Hepatocyte (in vitro differentiated cells): Measurements from ENCODE around the gene ST6GALNAC5. TPM values are rescaled to one million over a fixed set of nuclear protein-coding genes. Genes with fewer than 3 reads are reported as not detected.

ENCODE experiments used
- DNase-seq: peaks from one replicate; pipeline ENCODE4 v3.0.0-alpha.2; 2016; ENCODE audit warnings: low spot score
- H2AFZ ChIP-seq: fragments of 200-600 bp; sonication (generic); 2 replicates; pipeline ENCODE4 v1.6.0; 2016; ENCODE audit warnings: antibody characterized with exemption, mild to moderate bottlenecking
- H3K27ac ChIP-seq: fragments of 200-600 bp; sonication (generic); 2 replicates; pipeline ENCODE4 v1.5.1; 2016; ENCODE audit warnings: mild to moderate bottlenecking
- H3K27me3 ChIP-seq: fragments of 200-600 bp; sonication (generic); 2 replicates; pipeline ENCODE4 v1.6.1; 2016
- H3K36me3 ChIP-seq: fragments of 200-600 bp; sonication (generic); replicated peaks from 2 replicates; pipeline ENCODE4 v1.5.1; 2016; ENCODE audit warnings: low read depth; ENCODE audit not compliant: insufficient read depth
- H3K4me1 ChIP-seq: fragments of 200-600 bp; sonication (generic); 2 replicates; pipeline ENCODE4 v1.5.1; 2016; ENCODE audit warnings: mild to moderate bottlenecking, moderate library complexity; ENCODE audit not compliant: insufficient read depth
- H3K4me2 ChIP-seq: fragments of 200-600 bp; sonication (generic); 2 replicates; pipeline ENCODE4 v1.6.0; 2016
- H3K4me3 ChIP-seq: fragments of 200-600 bp; sonication (generic); 2 replicates; pipeline ENCODE4 v1.5.1; 2016; ENCODE audit warnings: mild to moderate bottlenecking
- H3K79me2 ChIP-seq: fragments of 200-600 bp; sonication (generic); 2 replicates; pipeline ENCODE4 v1.6.0; 2017; ENCODE audit warnings: mild to moderate bottlenecking
- H3K9me2 ChIP-seq: fragments of 200-600 bp; sonication (generic); replicated peaks from 2 replicates; pipeline ENCODE4 v1.6.0; 2017; ENCODE audit warnings: mild to moderate bottlenecking; ENCODE audit not compliant: insufficient read depth
- H3K9me3 ChIP-seq: fragments of 200-600 bp; sonication (generic); 2 replicates; pipeline ENCODE4 v1.5.1; 2016; ENCODE audit warnings: low read depth, mild to moderate bottlenecking
- H4K20me1 ChIP-seq: fragments of 200-600 bp; sonication (generic); 2 replicates; pipeline ENCODE4 v1.6.0; 2016; ENCODE audit warnings: mild to moderate bottlenecking; ENCODE audit not compliant: insufficient read depth, poor library complexity, severe bottlenecking
- CTCF ChIP-seq: fragments of 200-600 bp; sonication (generic); IDR thresholded peaks from 2 replicates; pipeline ENCODE4 v1.5.1; 2016; ENCODE audit warnings: antibody characterized with exemption, mild to moderate bottlenecking; ENCODE audit not compliant: poor library complexity
- EZH2 ChIP-seq: fragments of 200-600 bp; sonication (generic); IDR thresholded peaks from 2 replicates; pipeline ENCODE4 v1.6.1; 2016; ENCODE audit warnings: antibody characterized with exemption, mild to moderate bottlenecking, borderline replicate concordance
- EZH2phosphoT487 ChIP-seq: fragments of 200-600 bp; sonication (generic); IDR thresholded peaks from one replicate; pipeline ENCODE4 v1.6.1; 2018; ENCODE audit warnings: antibody characterized with exemption, mild to moderate bottlenecking, low read depth, moderate library complexity; ENCODE audit not compliant: unreplicated experiment, severe bottlenecking
- WGBS: methylation state at CpG from one replicate; pipeline ENCODE4 v1.1.6; 2016; ENCODE audit warnings: low lambda C conversion rate; ENCODE audit errors: missing lambda C conversion rate; 5-methylcytosine and 5-hydroxymethylcytosine counted together
- polyA plus RNA-seq: library from polyadenylated mRNA; unstranded; fragments of >200 nt; fragmentation: Nextera tagmentation; extraction: Ambion mirVana; gene quantifications from 2 replicates; pipeline ENCODE4 v1.2.1, GENCODE V29; 2016
- total RNA-seq: library from RNA; depleted of rRNA; stranded (reverse); fragments of >200 nt; gene quantifications from 2 replicates; pipeline ENCODE4 v1.2.3, GENCODE V29; 2014

The ST6GALNAC5 gene
- total and polyA plus RNA-seq, 2 experiments from 2014 or later, result 3.6 to 3.7 TPM

- Histone ChIP-seq H3K9me3 (no peaks in the 10 kb centered on the region), H3K36me3 (no peaks in the 10 kb centered on the region), H3K4me3 (no peak overlapping the region), H4K20me1 (no peaks in the 10 kb centered on the region), H3K4me2 (no peak overlapping the region), H2AFZ (no peak overlapping the region), H3K4me1 (no peaks in the 10 kb centered on the region), H3K27ac (no peak overlapping the region), H3K27me3 (no peaks in the 10 kb centered on the region), H3K79me2 (no peaks in the 10 kb centered on the region), H3K9me2 (no peaks in the 10 kb centered on the region)
- TF ChIP-seq CTCF (no peak), EZH2 (no peak), EZH2phosphoT487 (no peak)
- DNase-seq, result no peak
- 96% methylated on average over 5 of the region's 5 CpGs for WGBS
These were observed 147.0 kb downstream of the ST6GALNAC5 start for GRCh38 chr1:77014073-77014788.

- Histone ChIP-seq H3K4me2 (no peak overlapping the region), H3K36me3 (no peaks in the 10 kb centered on the region), H4K20me1 (no peaks in the 10 kb centered on the region), H2AFZ (no peak overlapping the region), H3K4me1 (no peaks in the 10 kb centered on the region), H3K27ac (no peak overlapping the region), H3K27me3 (no peaks in the 10 kb centered on the region), H3K79me2 (no peaks in the 10 kb centered on the region), H3K9me3 (no peaks in the 10 kb centered on the region), H3K9me2 (no peaks in the 10 kb centered on the region), H3K4me3 (no peak overlapping the region)
- no peak for DNase-seq
- TF ChIP-seq CTCF, result no peak
- no peak for TF ChIP-seq EZH2phosphoT487
- no peak for TF ChIP-seq EZH2
- WGBS, result 100% methylated on average over 1 of the region's 2 CpGs
These were observed 148.6 kb downstream of the ST6GALNAC5 start for GRCh38 chr1:77015748-77016341.

- TF ChIP-seq CTCF, result no peak
- TF ChIP-seq EZH2, result no peak
- TF ChIP-seq EZH2phosphoT487, result no peak
- no peaks in the 10 kb centered on the region for H3K4me1 ChIP-seq
- no peaks in the 10 kb centered on the region for H4K20me1 ChIP-seq
- H3K27me3 ChIP-seq, result no peaks in the 10 kb centered on the region
- H3K27ac ChIP-seq, result no peak overlapping the region
- no peak overlapping the region for H3K4me2 ChIP-seq
- H3K79me2 ChIP-seq, result no peaks in the 10 kb centered on the region
- H3K9me3 ChIP-seq, result no peaks in the 10 kb centered on the region
- no peak overlapping the region for H3K4me3 ChIP-seq
- DNase-seq, result no peak
- 64% methylated on average over 2 of the region's 2 CpGs for WGBS
- H3K9me2 ChIP-seq, result no peaks in the 10 kb centered on the region
- no peak overlapping the region for H2AFZ ChIP-seq
- no peaks in the 10 kb centered on the region for H3K36me3 ChIP-seq
These were observed 149.2 kb downstream of the ST6GALNAC5 start for GRCh38 chr1:77016386-77016985.
